A549 (cell line): ENCODE results near the gene CCDC80. TPM values are rescaled to one million over a fixed set of nuclear protein-coding genes. Genes with fewer than 3 reads are reported as not detected.

Source experiments
- ATAC-seq, 2 experiments: fragments of 200-7000 bp in 1 of 2; fragments of >200 bp in 1 of 2; cut with Nextera tagmentation in 1 of 2; cut with Tn5 transposase in 1 of 2; 3 replicates each; pipeline versions ENCODE4 v1.8.0 to v1.9.1; 2018 to 2020; ENCODE audit warnings: mild to moderate bottlenecking in 1 of 2, moderate library complexity in 1 of 2
- CTCF ChIA-PET: fragments of 300-600 bp; sonication (Branson Sonifier 250); formaldehyde crosslinking; extraction: SDS; loops from one replicate; lab custom pipeline; 2021; ENCODE audit warnings: antibody characterized with exemption, inconsistent platforms; lab: Yijun Ruan, JAX
- POLR2A ChIA-PET: fragments of 350-600 bp; formaldehyde crosslinking; extraction: SDS; loops from one replicate; lab custom pipeline; 2021; ENCODE audit warnings: antibody characterized with exemption, inconsistent platforms; lab: Yijun Ruan, JAX
- DNase-seq, 2 experiments: peaks; one replicate each; pipeline versions ENCODE4 v3.0.0 to v3.0.0-alpha.2; 2011 to 2016; ENCODE audit warnings: low read depth in 1 of 2, low spot score in 1 of 2
- FAIRE-seq: peaks from 2 replicates; lab custom pipeline; 2011; peaks lifted over from hg19 to GRCh38; lab: Jason Lieb, UNC
- H3K27ac ChIP-seq, 2 experiments: fragments of >200 bp; sonication (Bioruptor Twin); formaldehyde crosslinking; 3 replicates each; pipeline ENCODE4 v1.5.1; 2016 to 2017
- H3K4me1 ChIP-seq: fragments of >200 bp; sonication (Bioruptor Twin); formaldehyde crosslinking; 3 replicates; pipeline ENCODE4 v1.6.1; 2016
- H3K4me2 ChIP-seq: fragments of >200 bp; sonication (Bioruptor Twin); formaldehyde crosslinking; 3 replicates; pipeline ENCODE4 v1.6.1; 2016
- H3K4me3 ChIP-seq: fragments of >200 bp; sonication (Bioruptor Twin); formaldehyde crosslinking; 3 replicates; pipeline ENCODE4 v1.5.1; 2016
- H3K9me3 ChIP-seq: fragments of >200 bp; sonication (Bioruptor Twin); formaldehyde crosslinking; 3 replicates; pipeline ENCODE4 v1.6.1; 2016
- BHLHE40 ChIP-seq: IDR thresholded peaks from 2 replicates; pipeline ENCODE4 v1.6.1; 2012; ENCODE audit warnings: low read depth, low read length, inconsistent platforms
- CHD2 ChIP-seq: fragments of 150-350 bp; IDR thresholded peaks from 2 replicates; pipeline ENCODE4 v1.6.1; 2014; ENCODE audit warnings: low read length; ENCODE audit not compliant: partially characterized antibody
- FOSL2 ChIP-seq, 2 experiments: fragments of 450-650 bp in 1 of 2; fragments of >200 bp in 1 of 2; sonication (Bioruptor Twin) in 1 of 2; formaldehyde crosslinking; IDR thresholded peaks; 2 replicates each; pipeline versions ENCODE4 v1.5.0 to v1.6.1; 2016 to 2020; ENCODE audit warnings: mild to moderate bottlenecking in 1 of 2, moderate library complexity in 1 of 2
- FOXS1 ChIP-seq: fragments of 250-450 bp; sonication (Bioruptor Pico); IDR thresholded peaks from 2 replicates; pipeline ENCODE4 v1.5.0; 2020; ENCODE audit warnings: mild to moderate bottlenecking, moderate library complexity
- HOXB13 ChIP-seq: fragments of 250-450 bp; sonication (Bioruptor Pico); IDR thresholded peaks from 2 replicates; pipeline ENCODE4 v1.5.0; 2020; ENCODE audit warnings: low read depth, mild to moderate bottlenecking, moderate library complexity
- HOXB5 ChIP-seq: fragments of 250-450 bp; sonication (Bioruptor Pico); IDR thresholded peaks from 2 replicates; pipeline ENCODE4 v1.5.0; 2020; ENCODE audit warnings: mild to moderate bottlenecking, moderate library complexity
- JUN ChIP-seq, 2 experiments: fragments of >200 bp; sonication (Bioruptor Twin); formaldehyde crosslinking; IDR thresholded peaks; 2 replicates in 1 of 2; 3 replicates in 1 of 2; pipeline ENCODE4 v1.6.1; 2016 to 2017
- PHF8 ChIP-seq: fragments of 200-600 bp; sonication (generic); IDR thresholded peaks from 2 replicates; pipeline ENCODE4 v1.6.1; 2016; ENCODE audit warnings: low read depth, mild to moderate bottlenecking, antibody characterized with exemption, moderate library complexity, borderline replicate concordance
- POLR2A ChIP-seq: IDR thresholded peaks from 2 replicates; pipeline ENCODE4 v1.6.1; 2012; ENCODE audit warnings: mild to moderate bottlenecking, low read length
- POLR2AphosphoS2 ChIP-seq: conservative IDR thresholded peaks from 2 replicates; pipeline ENCODE4 v1.6.1; 2012; ENCODE audit warnings: low read length, improper control_type of control experiment, inconsistent platforms
- SMC3 ChIP-seq: fragments of >200 bp; sonication (Bioruptor Twin); formaldehyde crosslinking; IDR thresholded peaks from 3 replicates; pipeline ENCODE4 v1.6.1; 2018; ENCODE audit warnings: inconsistent platforms
- WGBS: methylation state at CpG from one replicate; pipeline ENCODE4 v1.1.6; 2017; ENCODE audit errors: missing lambda C conversion rate; 5-methylcytosine and 5-hydroxymethylcytosine counted together
- polyA plus RNA-seq, 4 experiments: library from polyadenylated mRNA; depleted of rRNA in 3 of 4; stranded (reverse); fragments of >200 nt; fragmentation: RNase III in 1 of 4; extraction: RNeasy Plus Mini Kit Qiagen cat#74134 plus additional on column Dnase treatment in 1 of 4; gene quantifications; 2 replicates in 3 of 4; 3 replicates in 1 of 4; pipeline ENCODE4 v1.2.3, GENCODE V29; 2011 to 2017
- TF ChIP-seq, protein P1 (sequence below): IDR thresholded peaks from 2 replicates; pipeline ENCODE4 v1.6.1; 2012
- TF ChIP-seq, protein P2 (sequence below): fragments of 450-650 bp; IDR thresholded peaks from 2 replicates; pipeline ENCODE4 v1.6.1; 2014; ENCODE audit warnings: antibody characterized with exemption
- TF ChIP-seq, protein P3 (sequence below): fragments of 250-450 bp; sonication (Bioruptor Pico); IDR thresholded peaks from 2 replicates; pipeline ENCODE4 v1.5.0; 2021; ENCODE audit warnings: mild to moderate bottlenecking, moderate library complexity, borderline replicate concordance
- TF ChIP-seq, protein P4 (sequence below): fragments of >200 bp; sonication (Bioruptor Twin); formaldehyde crosslinking; IDR thresholded peaks from 2 replicates; pipeline ENCODE4 v1.6.1; 2016
- TF ChIP-seq, protein P5 (sequence below): fragments of 200-600 bp; sonication (generic); IDR thresholded peaks from 2 replicates; pipeline ENCODE4 v1.6.1; 2016; ENCODE audit warnings: antibody characterized with exemption, mild to moderate bottlenecking, moderate library complexity
- TF ChIP-seq, protein P6 (sequence below): IDR thresholded peaks from 2 replicates; pipeline ENCODE4 v1.6.1; 2012; ENCODE audit warnings: low read depth, borderline replicate concordance
- TF ChIP-seq, protein P7 (sequence below): IDR thresholded peaks from 2 replicates; pipeline ENCODE4 v1.6.1; 2012

Gene CCDC80
- polyA plus RNA-seq, 2 of the 4 experiments (the other 2 are of a cell fraction): 54.1 to 148 TPM

DNA sequence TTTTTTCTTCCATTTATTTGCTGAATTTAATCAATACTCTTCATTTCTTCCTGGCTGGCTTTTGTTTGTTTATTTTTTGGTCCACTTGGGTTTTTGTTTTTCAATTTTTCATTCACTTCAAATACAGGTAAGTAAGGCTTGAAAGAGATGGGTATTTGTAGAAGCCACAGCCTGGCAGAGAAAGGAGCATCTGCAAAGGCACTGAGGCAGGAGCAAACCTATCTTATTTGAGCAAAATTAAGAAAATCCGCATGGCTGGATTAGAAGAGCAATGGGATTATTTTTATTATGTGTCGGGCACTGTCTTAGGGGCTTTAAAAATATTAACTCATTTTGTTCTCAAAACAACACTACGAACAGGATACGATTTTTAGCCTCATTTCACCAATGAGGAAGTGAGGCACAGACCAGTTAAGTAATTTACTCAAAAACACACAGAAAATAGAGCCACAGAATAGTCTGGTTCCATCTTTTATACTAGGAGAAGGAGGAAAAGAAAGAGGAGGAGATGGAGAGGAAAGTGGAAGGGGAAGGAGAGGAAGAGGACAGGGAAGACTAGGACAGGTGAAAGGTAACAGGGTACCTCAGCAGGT is 35.1 kb upstream of the CCDC80 start (continued):
- TF ChIP-seq HOXB5 (no peak), BHLHE40 (no peak), PHF8 (no peak), SMC3 (no peak)
- TF ChIP-seq, protein P1, sequence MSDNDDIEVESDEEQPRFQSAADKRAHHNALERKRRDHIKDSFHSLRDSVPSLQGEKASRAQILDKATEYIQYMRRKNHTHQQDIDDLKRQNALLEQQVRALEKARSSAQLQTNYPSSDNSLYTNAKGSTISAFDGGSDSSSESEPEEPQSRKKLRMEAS: no peak
- TF ChIP-seq, protein P2, sequence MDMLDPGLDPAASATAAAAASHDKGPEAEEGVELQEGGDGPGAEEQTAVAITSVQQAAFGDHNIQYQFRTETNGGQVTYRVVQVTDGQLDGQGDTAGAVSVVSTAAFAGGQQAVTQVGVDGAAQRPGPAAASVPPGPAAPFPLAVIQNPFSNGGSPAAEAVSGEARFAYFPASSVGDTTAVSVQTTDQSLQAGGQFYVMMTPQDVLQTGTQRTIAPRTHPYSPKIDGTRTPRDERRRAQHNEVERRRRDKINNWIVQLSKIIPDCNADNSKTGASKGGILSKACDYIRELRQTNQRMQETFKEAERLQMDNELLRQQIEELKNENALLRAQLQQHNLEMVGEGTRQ: no peak

DNA sequence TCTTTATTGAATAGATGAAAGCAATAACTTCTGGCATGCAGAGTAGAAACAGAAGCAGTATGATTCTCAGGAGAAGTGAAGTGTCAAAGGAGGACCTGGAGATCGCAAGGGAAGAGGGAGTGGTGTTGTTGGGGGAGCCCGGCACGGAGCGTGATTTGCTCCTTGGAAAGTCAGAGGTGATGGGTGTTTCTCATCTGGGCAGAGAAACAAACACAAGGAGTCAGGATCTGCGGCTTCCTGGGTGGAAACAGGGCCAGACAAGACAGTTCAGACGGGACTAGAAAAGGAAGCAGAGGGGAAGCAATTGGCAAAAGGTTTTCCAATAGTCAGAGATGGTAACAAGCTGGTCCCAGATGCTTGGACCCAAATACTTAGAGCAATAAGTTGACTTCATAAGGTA is 34.4 kb upstream of the CCDC80 start:
- FAIRE-seq (peak; percentile 28), ATAC-seq (no peak), DNase-seq (no peak)
- 73% methylated on average over 6 of the region's 6 CpGs for WGBS
- Histone ChIP-seq H3K4me2 (0 out of 3 replicates have a peak overlapping the region, but pooled peaks have one; percentile 11), H3K4me3 (no peak overlapping the region), H3K27ac (peak overlapping the region; percentile 83 to 90), H3K4me1 (peaks cover 72% of the 10 kb centered on the region), H3K9me3 (no peaks in the 10 kb centered on the region)
- TF ChIP-seq CHD2 (no peak), JUN (IDR thresholded peaks at IDR 0.05) (no peak), FOXS1 (CRISPR knock-in tag) (no peak), POLR2A (no peak), POLR2AphosphoS2 (no peak)
- TF ChIP-seq, protein P3, sequence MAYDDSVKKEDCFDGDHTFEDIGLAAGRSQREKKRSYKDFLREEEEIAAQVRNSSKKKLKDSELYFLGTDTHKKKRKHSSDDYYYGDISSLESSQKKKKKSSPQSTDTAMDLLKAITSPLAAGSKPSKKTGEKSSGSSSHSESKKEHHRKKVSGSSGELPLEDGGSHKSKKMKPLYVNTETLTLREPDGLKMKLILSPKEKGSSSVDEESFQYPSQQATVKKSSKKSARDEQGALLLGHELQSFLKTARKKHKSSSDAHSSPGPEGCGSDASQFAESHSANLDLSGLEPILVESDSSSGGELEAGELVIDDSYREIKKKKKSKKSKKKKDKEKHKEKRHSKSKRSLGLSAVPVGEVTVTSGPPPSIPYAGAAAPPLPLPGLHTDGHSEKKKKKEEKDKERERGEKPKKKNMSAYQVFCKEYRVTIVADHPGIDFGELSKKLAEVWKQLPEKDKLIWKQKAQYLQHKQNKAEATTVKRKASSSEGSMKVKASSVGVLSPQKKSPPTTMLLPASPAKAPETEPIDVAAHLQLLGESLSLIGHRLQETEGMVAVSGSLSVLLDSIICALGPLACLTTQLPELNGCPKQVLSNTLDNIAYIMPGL: no peak
- TF ChIP-seq, protein P4, sequence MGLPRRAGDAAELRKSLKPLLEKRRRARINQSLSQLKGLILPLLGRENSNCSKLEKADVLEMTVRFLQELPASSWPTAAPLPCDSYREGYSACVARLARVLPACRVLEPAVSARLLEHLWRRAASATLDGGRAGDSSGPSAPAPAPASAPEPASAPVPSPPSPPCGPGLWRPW: no peak
- CTCF ChIA-PET: interaction anchor here (1.5 kb wide), 1 partner anchor 139 kb away, joined by 4 read pairs; no protein-coding TSS in a partner anchor
- POLR2A ChIA-PET: no interaction called here

DNA sequence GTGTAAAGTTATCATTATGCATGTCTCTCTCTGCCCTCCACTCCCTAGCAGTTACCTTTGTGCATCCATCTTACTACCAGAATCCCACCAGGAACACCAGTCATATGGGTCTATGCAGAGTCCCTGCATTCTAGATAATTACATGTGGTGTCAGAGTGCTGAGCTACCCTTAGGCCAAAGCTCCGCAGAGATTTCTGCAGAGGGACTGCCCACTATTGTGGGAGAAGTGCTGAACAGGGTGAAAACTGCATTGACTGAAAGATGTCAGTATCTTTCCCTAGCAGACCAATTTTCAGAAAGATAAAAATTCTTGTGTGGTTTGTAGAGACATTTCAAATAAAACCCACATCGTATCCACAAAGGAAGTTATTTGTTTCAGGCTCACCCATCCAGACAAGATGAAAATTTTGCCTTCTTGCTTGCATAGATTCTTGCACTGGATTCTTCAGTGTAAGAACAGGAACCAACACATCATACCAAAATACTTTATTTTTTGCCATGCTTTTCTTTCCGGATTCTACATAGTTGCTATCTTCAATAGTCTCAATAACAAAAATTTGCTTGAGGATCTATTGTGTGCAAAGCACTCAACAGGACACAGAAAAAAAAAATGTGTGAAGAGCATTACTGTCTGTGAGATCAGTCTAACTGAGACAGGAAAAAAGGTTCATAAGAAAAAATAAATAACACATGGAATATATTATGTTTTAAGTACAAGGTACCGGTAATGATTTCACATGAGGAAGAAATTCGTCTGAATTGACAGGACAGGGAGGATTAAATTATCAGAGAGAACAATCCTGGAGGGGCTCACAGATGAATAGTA is 32.0 kb upstream of the CCDC80 start:
- peak overlapping the region; percentile 42 for H3K4me2 ChIP-seq
- ATAC-seq: no peak
- H3K4me3 ChIP-seq: no peak overlapping the region
- FAIRE-seq: no peak
- no peak for TF ChIP-seq FOSL2 (IDR thresholded peaks at IDR 0.05)
- TF ChIP-seq FOSL2 (CRISPR knock-in tag; IDR thresholded peaks at IDR 0.05): no peak
- TF ChIP-seq, protein P5, sequence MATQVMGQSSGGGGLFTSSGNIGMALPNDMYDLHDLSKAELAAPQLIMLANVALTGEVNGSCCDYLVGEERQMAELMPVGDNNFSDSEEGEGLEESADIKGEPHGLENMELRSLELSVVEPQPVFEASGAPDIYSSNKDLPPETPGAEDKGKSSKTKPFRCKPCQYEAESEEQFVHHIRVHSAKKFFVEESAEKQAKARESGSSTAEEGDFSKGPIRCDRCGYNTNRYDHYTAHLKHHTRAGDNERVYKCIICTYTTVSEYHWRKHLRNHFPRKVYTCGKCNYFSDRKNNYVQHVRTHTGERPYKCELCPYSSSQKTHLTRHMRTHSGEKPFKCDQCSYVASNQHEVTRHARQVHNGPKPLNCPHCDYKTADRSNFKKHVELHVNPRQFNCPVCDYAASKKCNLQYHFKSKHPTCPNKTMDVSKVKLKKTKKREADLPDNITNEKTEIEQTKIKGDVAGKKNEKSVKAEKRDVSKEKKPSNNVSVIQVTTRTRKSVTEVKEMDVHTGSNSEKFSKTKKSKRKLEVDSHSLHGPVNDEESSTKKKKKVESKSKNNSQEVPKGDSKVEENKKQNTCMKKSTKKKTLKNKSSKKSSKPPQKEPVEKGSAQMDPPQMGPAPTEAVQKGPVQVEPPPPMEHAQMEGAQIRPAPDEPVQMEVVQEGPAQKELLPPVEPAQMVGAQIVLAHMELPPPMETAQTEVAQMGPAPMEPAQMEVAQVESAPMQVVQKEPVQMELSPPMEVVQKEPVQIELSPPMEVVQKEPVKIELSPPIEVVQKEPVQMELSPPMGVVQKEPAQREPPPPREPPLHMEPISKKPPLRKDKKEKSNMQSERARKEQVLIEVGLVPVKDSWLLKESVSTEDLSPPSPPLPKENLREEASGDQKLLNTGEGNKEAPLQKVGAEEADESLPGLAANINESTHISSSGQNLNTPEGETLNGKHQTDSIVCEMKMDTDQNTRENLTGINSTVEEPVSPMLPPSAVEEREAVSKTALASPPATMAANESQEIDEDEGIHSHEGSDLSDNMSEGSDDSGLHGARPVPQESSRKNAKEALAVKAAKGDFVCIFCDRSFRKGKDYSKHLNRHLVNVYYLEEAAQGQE: no peak
- no peak for TF ChIP-seq HOXB13 (CRISPR knock-in tag)
- TF ChIP-seq, protein P2: no peak
- TF ChIP-seq, protein P6, sequence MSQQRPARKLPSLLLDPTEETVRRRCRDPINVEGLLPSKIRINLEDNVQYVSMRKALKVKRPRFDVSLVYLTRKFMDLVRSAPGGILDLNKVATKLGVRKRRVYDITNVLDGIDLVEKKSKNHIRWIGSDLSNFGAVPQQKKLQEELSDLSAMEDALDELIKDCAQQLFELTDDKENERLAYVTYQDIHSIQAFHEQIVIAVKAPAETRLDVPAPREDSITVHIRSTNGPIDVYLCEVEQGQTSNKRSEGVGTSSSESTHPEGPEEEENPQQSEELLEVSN: no peak
- TF ChIP-seq, protein P7, sequence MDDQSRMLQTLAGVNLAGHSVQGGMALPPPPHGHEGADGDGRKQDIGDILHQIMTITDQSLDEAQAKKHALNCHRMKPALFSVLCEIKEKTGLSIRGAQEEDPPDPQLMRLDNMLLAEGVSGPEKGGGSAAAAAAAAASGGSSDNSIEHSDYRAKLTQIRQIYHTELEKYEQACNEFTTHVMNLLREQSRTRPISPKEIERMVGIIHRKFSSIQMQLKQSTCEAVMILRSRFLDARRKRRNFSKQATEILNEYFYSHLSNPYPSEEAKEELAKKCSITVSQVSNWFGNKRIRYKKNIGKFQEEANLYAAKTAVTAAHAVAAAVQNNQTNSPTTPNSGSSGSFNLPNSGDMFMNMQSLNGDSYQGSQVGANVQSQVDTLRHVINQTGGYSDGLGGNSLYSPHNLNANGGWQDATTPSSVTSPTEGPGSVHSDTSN: no peak
- WGBS: 76% methylated on average over 5 of the region's 5 CpGs
- CTCF ChIA-PET: interaction anchor here (1.7 kb wide), 1 partner anchor 19 kb away, joined by 8 read pairs; no protein-coding TSS in a partner anchor
- DNase-seq: no peak
- POLR2A ChIA-PET: interaction anchor here (1.4 kb wide), 1 partner anchor 31 kb away, joined by 3 read pairs; no protein-coding TSS in a partner anchor
- H3K27ac ChIP-seq: peak overlapping the region; percentile 83 to 90
- H3K9me3 ChIP-seq: no peaks in the 10 kb centered on the region
- peaks cover 70% of the 10 kb centered on the region for H3K4me1 ChIP-seq
